CD4-positive, CD25-positive, alpha-beta regulatory T cell (primary cell): ENCODE results near the gene DENND4A. TPM values are rescaled to one million over a fixed set of nuclear protein-coding genes. Genes with fewer than 3 reads are reported as not detected.

Experiments
- ATAC-seq, 2 donors: fragments of 150-1000 bp; cut with Tn5 transposase; one replicate each; pipeline ENCODE4 v1.10.0; 2021; ENCODE audit warnings: low read depth in 2 of 2, moderate number of reproducible peaks in 2 of 2, moderate library complexity in 1 of 2
- DNase-seq, 3 donors: peaks; one replicate each; pipeline versions ENCODE4 v3.0.0 to v3.0.0-alpha.2; 2012 to 2022; ENCODE audit warnings: mixed read lengths in 1 of 3
- H3K27ac ChIP-seq: one replicate; pipeline ENCODE4 v1.7.0; 2013; ENCODE audit warnings: mild to moderate bottlenecking, low read length; ENCODE audit not compliant: insufficient read depth, poor library complexity, severe bottlenecking
- H3K27me3 ChIP-seq: one replicate; pipeline ENCODE4 v1.7.0; 2013; ENCODE audit warnings: low read length; ENCODE audit not compliant: control insufficient read depth, insufficient read depth
- H3K36me3 ChIP-seq: one replicate; pipeline ENCODE4 v1.7.0; 2013; ENCODE audit warnings: mild to moderate bottlenecking, low read length, moderate library complexity; ENCODE audit not compliant: control insufficient read depth, insufficient read depth
- H3K4me1 ChIP-seq: 2 replicates; pipeline ENCODE4 v1.7.0; 2013; ENCODE audit warnings: mild to moderate bottlenecking, low read length; ENCODE audit not compliant: insufficient read depth, control insufficient read depth, poor library complexity, severe bottlenecking
- H3K4me3 ChIP-seq: one replicate; pipeline ENCODE4 v1.7.0; 2013; ENCODE audit warnings: low read depth, mild to moderate bottlenecking, low read length, moderate library complexity
- H3K9me3 ChIP-seq, 2 experiments: 1 replicate in 1 of 2; 2 replicates in 1 of 2; pipeline ENCODE4 v1.7.0; 2013; ENCODE audit warnings: low read length in 2 of 2, mild to moderate bottlenecking in 1 of 2, moderate library complexity in 1 of 2; ENCODE audit not compliant: control insufficient read depth in 2 of 2
- H3K27ac Mint-ChIP-seq, 3 donors: one replicate each; pipeline ENCODE4 v1.8.0; 2020 to 2022; ENCODE audit warnings: mild to moderate bottlenecking in 3 of 3, mixed read lengths in 3 of 3, moderate library complexity in 2 of 3
- H3K27me3 Mint-ChIP-seq: one replicate; pipeline ENCODE4 v1.8.0; 2022; ENCODE audit warnings: mild to moderate bottlenecking, mixed read lengths
- H3K36me3 Mint-ChIP-seq: one replicate; pipeline ENCODE4 v1.8.0; 2020; ENCODE audit warnings: mixed read lengths
- H3K4me1 Mint-ChIP-seq, 4 donors: one replicate each; pipeline ENCODE4 v1.8.0; 2020 to 2022; ENCODE audit warnings: mixed read lengths in 4 of 4, mild to moderate bottlenecking in 1 of 4
- H3K4me3 Mint-ChIP-seq, 4 donors: one replicate each; pipeline ENCODE4 v1.8.0; 2020 to 2022; ENCODE audit warnings: mild to moderate bottlenecking in 4 of 4, mixed read lengths in 4 of 4, moderate library complexity in 3 of 4
- H3K9me3 Mint-ChIP-seq, 7 donors: one replicate each; pipeline ENCODE4 v1.8.0; 2020 to 2022; ENCODE audit warnings: mixed read lengths in 7 of 7, mild to moderate bottlenecking in 3 of 7, moderate library complexity in 2 of 7
- polyA plus RNA-seq, 4 donors: library from polyadenylated mRNA; unstranded; fragments of 300-500 nt; fragmentation: Illumina TruSeq; gene quantifications; one replicate each; pipeline ENCODE4 v1.2.3, GENCODE V29; 2021
- total RNA-seq: library from RNA; stranded (reverse); gene quantifications from one replicate; pipeline ENCODE4 v1.2.3, GENCODE V29; 2022

Gene DENND4A
- total and polyA plus RNA-seq, 5 donors from 2014 or later, result 9.6 to 88.4 (median 12.9) TPM

- Histone ChIP-seq H3K9me3 (no peaks in the 10 kb centered on the region), H3K27ac (no peak overlapping the region), H3K4me1 (no peaks in the 10 kb centered on the region), H3K4me3 (no peak overlapping the region), H3K36me3 (peaks cover 70% of the 10 kb centered on the region), H3K27me3 (no peaks in the 10 kb centered on the region)
- no peaks in the 10 kb centered on the region for H3K27me3 Mint-ChIP-seq
- peaks cover 40% of the 10 kb centered on the region for H3K36me3 Mint-ChIP-seq
- H3K9me3 Mint-ChIP-seq, result no peaks in the 10 kb centered on the region
- no peak for DNase-seq
- peaks cover 0 to 4% (median under 1%) of the 10 kb centered on the region in 4 donors for H3K4me1 Mint-ChIP-seq
- H3K4me3 Mint-ChIP-seq, result no peak overlapping the region
- ATAC-seq, result no peak
- no peak overlapping the region for H3K27ac Mint-ChIP-seq
Observed at GRCh38 chr15:65722191-65722590, 69.9 kb downstream of the DENND4A start.

GRCh38 chr15:65712415-65712814 lies 79.7 kb downstream of the DENND4A start:
- Mint-ChIP-seq H3K4me1 (peaks cover 0 to 4% (median 3%) of the 10 kb centered on the region in 4 donors), H3K9me3 (no peaks in the 10 kb centered on the region), H3K36me3 (peaks cover 51% of the 10 kb centered on the region), H3K27me3 (no peaks in the 10 kb centered on the region), H3K27ac (no peak overlapping the region), H3K4me3 (no peak overlapping the region)
- no peak for ATAC-seq
- Histone ChIP-seq H3K4me1 (no peaks in the 10 kb centered on the region), H3K27me3 (no peaks in the 10 kb centered on the region), H3K4me3 (no peak overlapping the region), H3K27ac (no peak overlapping the region), H3K9me3 (no peaks in the 10 kb centered on the region), H3K36me3 (peaks cover 57% of the 10 kb centered on the region)
- DNase-seq, result no peak

- peaks cover 33% of the 10 kb centered on the region for H3K36me3 Mint-ChIP-seq
- Histone ChIP-seq H3K27me3 (no peaks in the 10 kb centered on the region), H3K9me3 (no peaks in the 10 kb centered on the region), H3K27ac (no peak overlapping the region), H3K36me3 (peaks cover 60% of the 10 kb centered on the region), H3K4me1 (no peaks in the 10 kb centered on the region), H3K4me3 (no peak overlapping the region)
- H3K4me3 Mint-ChIP-seq, result no peak overlapping the region
- ATAC-seq, result no peak
- H3K27me3 Mint-ChIP-seq, result no peaks in the 10 kb centered on the region
- H3K4me1 Mint-ChIP-seq, result no peaks in the 10 kb centered on the region
- H3K9me3 Mint-ChIP-seq, result no peaks in the 10 kb centered on the region
- no peak overlapping the region for H3K27ac Mint-ChIP-seq
- DNase-seq, result no peak
Observed at GRCh38 chr15:65695081-65695480, 97.0 kb downstream of the DENND4A start.

GRCh38 chr15:65690778-65691177 lies 101.3 kb downstream of the DENND4A start:
- Mint-ChIP-seq H3K4me3 (no peak overlapping the region), H3K36me3 (peaks cover 41% of the 10 kb centered on the region), H3K27ac (no peak overlapping the region), H3K4me1 (peaks cover 0 to 4% (median 0%) of the 10 kb centered on the region in 4 donors), H3K27me3 (no peaks in the 10 kb centered on the region), H3K9me3 (peaks cover 0 to 2% (median 0%) of the 10 kb centered on the region in 7 donors)
- ATAC-seq (no peak), DNase-seq (no peak)
- H3K36me3 ChIP-seq, result peaks cover 59% of the 10 kb centered on the region
- H3K27ac ChIP-seq, result no peak overlapping the region
- H3K9me3 ChIP-seq, result no peaks in the 10 kb centered on the region
- no peaks in the 10 kb centered on the region for H3K27me3 ChIP-seq
- H3K4me3 ChIP-seq, result no peak overlapping the region
- H3K4me1 ChIP-seq, result no peaks in the 10 kb centered on the region

GRCh38 chr15:65690173-65690572 lies 101.9 kb downstream of the DENND4A start:
- no peaks in the 10 kb centered on the region for H3K4me1 ChIP-seq
- DNase-seq (no peak), ATAC-seq (no peak)
- Mint-ChIP-seq H3K27me3 (no peaks in the 10 kb centered on the region), H3K9me3 (peaks cover 0 to 2% (median 0%) of the 10 kb centered on the region in 7 donors), H3K4me3 (no peak overlapping the region), H3K4me1 (peaks cover 0 to 4% (median 0%) of the 10 kb centered on the region in 4 donors), H3K27ac (no peak overlapping the region), H3K36me3 (peaks cover 41% of the 10 kb centered on the region)
- H3K27me3 ChIP-seq, result no peaks in the 10 kb centered on the region
- H3K4me3 ChIP-seq, result no peak overlapping the region
- H3K27ac ChIP-seq, result no peak overlapping the region
- H3K9me3 ChIP-seq, result no peaks in the 10 kb centered on the region
- peaks cover 55% of the 10 kb centered on the region for H3K36me3 ChIP-seq

GRCh38 chr15:65688462-65688861 lies 103.6 kb downstream of the DENND4A start:
- no peak overlapping the region for H3K27ac ChIP-seq
- Mint-ChIP-seq H3K9me3 (peaks cover 0 to 2% (median 0%) of the 10 kb centered on the region in 7 donors), H3K27ac (no peak overlapping the region), H3K27me3 (no peaks in the 10 kb centered on the region), H3K4me3 (no peak overlapping the region), H3K4me1 (peaks cover 0 to 5% (median under 1%) of the 10 kb centered on the region in 4 donors), H3K36me3 (peaks cover 41% of the 10 kb centered on the region)
- H3K27me3 ChIP-seq, result no peaks in the 10 kb centered on the region
- H3K4me1 ChIP-seq, result no peaks in the 10 kb centered on the region
- ATAC-seq, result no peak
- H3K36me3 ChIP-seq, result peaks cover 44% of the 10 kb centered on the region
- DNase-seq, result no peak
- no peaks in the 10 kb centered on the region for H3K9me3 ChIP-seq
- H3K4me3 ChIP-seq, result no peak overlapping the region

- no peak overlapping the region for H3K4me3 ChIP-seq
- H3K9me3 Mint-ChIP-seq, result no peaks in the 10 kb centered on the region
- DNase-seq (no peak), ATAC-seq (no peak)
- H3K27me3 Mint-ChIP-seq, result no peaks in the 10 kb centered on the region
- no peaks in the 10 kb centered on the region for H3K4me1 ChIP-seq
- no peaks in the 10 kb centered on the region for H3K36me3 ChIP-seq
- no peak overlapping the region for H3K4me3 Mint-ChIP-seq
- H3K4me1 Mint-ChIP-seq, result peaks cover 0 to 8% (median 2%) of the 10 kb centered on the region in 4 donors
- H3K9me3 ChIP-seq, result no peaks in the 10 kb centered on the region
- no peak overlapping the region for H3K27ac ChIP-seq
- H3K27me3 ChIP-seq, result no peaks in the 10 kb centered on the region
- H3K36me3 Mint-ChIP-seq, result peaks cover 10% of the 10 kb centered on the region
- H3K27ac Mint-ChIP-seq, result no peak overlapping the region
Observed at GRCh38 chr15:65682404-65682911, 109.6 kb downstream of the DENND4A start.

- H3K27me3 Mint-ChIP-seq, result no peaks in the 10 kb centered on the region
- Histone ChIP-seq H3K27ac (no peak overlapping the region), H3K4me3 (no peak overlapping the region), H3K36me3 (peaks cover under 1% of the 10 kb centered on the region), H3K9me3 (no peaks in the 10 kb centered on the region), H3K4me1 (no peaks in the 10 kb centered on the region), H3K27me3 (no peaks in the 10 kb centered on the region)
- no peak overlapping the region for H3K27ac Mint-ChIP-seq
- DNase-seq, result no peak
- H3K9me3 Mint-ChIP-seq, result no peaks in the 10 kb centered on the region
- no peak overlapping the region for H3K4me3 Mint-ChIP-seq
- peaks cover 0 to 11% (median 5%) of the 10 kb centered on the region in 4 donors for H3K4me1 Mint-ChIP-seq
- ATAC-seq, result no peak
- peaks cover 5% of the 10 kb centered on the region for H3K36me3 Mint-ChIP-seq
Observed at GRCh38 chr15:65680544-65680943, 111.5 kb downstream of the DENND4A start.
